HG02852 (cell line): ENCODE results near the gene N4BP3.

Experiments
- ATAC-seq: cut with Tn5 transposase; IDR thresholded peaks from one replicate; pipeline ENCODE4 v1.9.1; 2021; ENCODE audit warnings: mild to moderate bottlenecking, moderate library complexity; ENCODE audit not compliant: unreplicated experiment

N4BP3 gene

DNA sequence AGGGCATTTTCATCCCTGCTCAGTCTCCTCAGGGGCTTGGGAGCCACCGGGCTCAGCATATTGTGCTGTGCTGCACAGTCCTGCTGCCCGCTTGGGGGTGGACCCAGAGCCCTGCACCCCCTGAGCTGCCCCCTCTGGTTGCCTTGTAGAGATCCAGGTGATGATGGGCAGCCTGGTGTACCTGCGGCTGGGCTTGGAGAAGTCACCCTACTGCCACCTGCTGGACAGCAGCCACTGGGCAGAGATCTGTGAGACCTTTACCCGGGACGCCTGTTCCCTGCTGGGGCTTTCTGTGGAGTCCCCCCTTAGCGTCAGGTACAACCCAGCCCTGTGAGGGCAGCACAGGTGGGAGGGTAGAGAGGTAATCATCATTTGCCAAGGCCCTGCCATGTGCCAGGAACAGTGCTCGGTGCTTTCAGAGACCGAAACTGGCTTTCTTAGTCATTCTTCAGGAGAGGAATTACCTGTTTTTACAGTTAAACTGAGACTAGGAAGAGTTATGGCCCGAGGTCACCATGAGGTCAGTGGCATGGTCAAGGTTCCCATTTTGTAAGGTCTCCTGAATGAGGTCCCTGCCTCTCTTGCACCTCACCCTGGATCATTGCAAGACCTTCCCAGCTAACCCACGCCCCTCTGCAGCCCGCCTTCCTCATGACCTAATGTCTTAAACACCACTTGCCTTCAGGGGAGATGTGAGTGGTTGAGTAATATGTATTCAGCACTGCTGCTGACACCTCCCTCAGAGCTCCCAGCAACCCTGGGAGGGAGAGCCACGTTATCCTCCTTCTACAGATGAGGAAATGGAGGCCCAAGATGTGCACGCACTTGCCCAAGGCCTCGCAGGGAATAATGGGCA, 32.9 kb downstream of the N4BP3 start:
- peak; percentile 45 for ATAC-seq

GRCh38 chr5:178147406-178147805, 34.1 kb downstream of the N4BP3 start:
- no peak for ATAC-seq

- ATAC-seq, result no peak
Observed at GRCh38 chr5:178149199-178149932, 36.0 kb downstream of the N4BP3 start.

- no peak for ATAC-seq
Observed at GRCh38 chr5:178150977-178151734, 37.8 kb downstream of the N4BP3 start.

GRCh38 chr5:178152491-178153444, 39.4 kb downstream of the N4BP3 start:
- no peak for ATAC-seq

- ATAC-seq, result peak; percentile 96
Observed at GRCh38 chr5:178153530-178154340, 40.4 kb downstream of the N4BP3 start, which contains the start of gene NHP2. Gene NHP2, minus strand, starts transcription at chr5:178153885. Its CDS starts 68 bp downstream, at chr5:178153817.

DNA sequence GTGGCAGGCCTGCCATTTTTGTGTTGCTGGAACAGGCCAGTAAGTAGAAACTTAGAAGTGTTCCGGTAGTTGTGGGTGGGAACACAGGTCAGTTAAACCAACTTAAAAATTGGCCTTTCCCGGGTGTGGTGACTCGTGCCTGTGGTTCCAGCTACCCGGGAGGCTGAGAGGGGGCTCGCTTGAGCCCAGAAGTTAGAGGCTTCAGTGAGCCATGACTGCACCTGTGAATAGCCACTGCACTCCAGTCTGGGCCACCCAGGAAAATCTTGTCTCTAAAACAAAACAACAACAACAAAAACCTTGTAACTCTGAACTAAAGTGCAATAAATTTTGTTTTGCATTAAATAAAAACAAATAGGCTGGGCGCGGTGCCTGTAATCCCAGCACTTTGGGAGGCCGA, 41.7 kb downstream of the N4BP3 start:
- no peak for ATAC-seq

- no peak for ATAC-seq
Observed at GRCh38 chr5:178160176-178160575, 46.8 kb downstream of the N4BP3 start.

- ATAC-seq, result no peak
Observed at GRCh38 chr5:178162481-178162880, 49.1 kb downstream of the N4BP3 start.

GRCh38 chr5:178163772-178164735, 50.7 kb downstream of the N4BP3 start:
- ATAC-seq, result peak; percentile 90

GRCh38 chr5:178165581-178165980, 52.2 kb downstream of the N4BP3 start:
- ATAC-seq, result no peak

DNA sequence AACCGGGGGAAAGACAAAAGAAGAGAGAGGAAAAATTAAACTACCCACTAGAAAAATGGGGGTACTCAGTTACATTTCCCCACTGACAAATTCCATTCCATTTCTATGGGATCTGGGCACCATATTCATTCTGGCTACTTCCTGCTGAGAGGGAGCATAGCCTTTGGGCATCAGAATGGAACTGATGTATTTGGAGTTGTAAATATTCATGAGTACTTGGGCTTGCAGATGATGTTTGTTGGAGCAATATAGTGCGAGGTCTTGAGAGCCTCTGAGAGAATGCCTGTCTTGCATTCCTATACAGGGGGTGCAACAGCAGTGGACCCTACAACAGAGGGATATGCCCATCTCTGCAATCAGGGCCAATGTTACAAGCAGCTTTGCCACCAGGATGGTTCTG, 57.1 kb downstream of the N4BP3 start:
- no peak for ATAC-seq

- no peak for ATAC-seq
Observed at GRCh38 chr5:178174456-178174855, 61.1 kb downstream of the N4BP3 start.
